ENCODE results near the gene TNKS2.

TNKS2 gene

DNA sequence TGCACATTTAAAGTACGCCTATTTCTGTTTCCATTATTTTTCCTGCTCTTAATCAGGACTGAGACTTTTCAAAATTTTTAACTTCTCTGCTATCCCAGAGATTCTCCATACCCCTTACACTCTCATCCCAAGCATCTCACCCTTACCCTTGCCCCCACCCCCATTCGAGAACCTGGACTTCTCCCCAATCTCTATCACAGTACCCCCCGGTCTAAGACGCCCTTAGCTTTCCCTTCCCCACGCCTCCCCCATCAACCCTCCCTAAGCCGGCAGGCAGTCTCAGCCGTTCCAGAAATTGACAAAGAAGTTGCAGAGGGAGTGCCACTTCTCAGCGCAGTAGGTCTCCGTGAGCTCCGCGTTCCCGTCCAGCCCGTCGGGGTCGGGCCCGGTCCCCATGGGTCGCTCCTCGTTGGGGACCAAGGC is 109.7 kb downstream of the TNKS2 start:
- Histone ChIP-seq H3K4me1 (no peaks in the 10 kb centered on the region), H3K4me2 (ENCODE audit: low read length) (peak overlapping the region; percentile 55), H3K9me3 (ENCODE audit: control insufficient read depth, low read length) (no peaks in the 10 kb centered on the region), H3K4me3 (ENCODE audit: low read depth, low read length) (peak overlapping the region; percentile 38), H3K79me2 (no peaks in the 10 kb centered on the region), H3K27ac (peak overlapping the region; percentile 20), H3K27me3 (ENCODE audit: control insufficient read depth, insufficient read depth, low read length) (no peaks in the 10 kb centered on the region), H3K36me3 (ENCODE audit: control insufficient read depth, insufficient read depth, low read length) (no peaks in the 10 kb centered on the region), H2AFZ (peak overlapping the region; percentile 91), H3K9ac (no peak overlapping the region)
- TF ChIP-seq CTCF (IDR thresholded peaks at IDR 0.05) = no peak

DNA sequence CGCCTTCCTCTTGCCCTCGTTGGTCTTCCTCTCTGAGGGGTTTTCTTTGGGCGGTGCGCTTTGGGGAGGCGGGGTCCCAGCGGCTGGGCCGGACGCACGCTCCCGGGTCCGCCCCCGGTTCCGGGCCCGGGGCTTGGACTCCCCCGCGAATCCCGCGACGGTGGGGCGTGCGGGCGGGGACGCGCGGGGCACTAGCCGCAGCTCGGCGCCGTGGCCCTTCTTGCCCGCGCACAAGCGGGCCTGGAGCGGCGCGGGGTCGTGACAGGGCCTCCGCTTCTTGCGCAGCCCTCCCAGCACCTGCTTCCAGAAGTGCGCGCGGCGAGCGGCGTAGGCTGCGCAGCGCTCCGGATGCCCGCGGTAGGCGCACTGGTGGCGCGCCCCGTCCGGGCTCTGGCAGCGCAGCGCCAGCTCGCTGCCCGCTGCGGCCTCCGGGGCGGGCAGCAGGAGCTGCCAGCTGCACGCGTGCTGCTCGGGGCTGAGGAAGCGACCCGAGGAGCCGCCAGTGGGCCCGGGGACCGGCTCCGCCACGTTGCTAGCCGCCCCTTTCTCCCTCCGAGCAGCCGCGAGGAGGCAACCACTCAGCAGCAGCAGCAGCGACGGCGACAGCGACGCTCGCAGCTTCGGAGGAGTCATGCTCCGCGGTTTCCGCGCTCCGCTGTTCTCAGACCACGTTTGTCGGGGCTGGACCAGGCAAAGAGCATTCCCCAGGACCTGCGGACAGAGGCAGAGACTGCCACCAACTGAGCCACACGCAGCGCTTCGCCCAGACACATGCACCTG is 110.3 kb downstream of the TNKS2 start:
- Histone ChIP-seq H3K9ac (peak overlapping the region; percentile 63), H3K4me3 (ENCODE audit: low read depth, low read length) (peak overlapping the region; percentile 38), H3K4me1 (no peaks in the 10 kb centered on the region), H3K4me2 (ENCODE audit: low read length) (peak overlapping the region; percentile 55), H3K27ac (peak overlapping the region; percentile 20), H3K79me2 (no peaks in the 10 kb centered on the region), H2AFZ (peak overlapping the region; percentile 91), H3K36me3 (ENCODE audit: control insufficient read depth, insufficient read depth, low read length) (no peaks in the 10 kb centered on the region), H3K27me3 (ENCODE audit: control insufficient read depth, insufficient read depth, low read length) (no peaks in the 10 kb centered on the region), H3K9me3 (ENCODE audit: control insufficient read depth, low read length) (no peaks in the 10 kb centered on the region)
- peak; percentile 21 for TF ChIP-seq CTCF (IDR thresholded peaks at IDR 0.05)

- no peak for TF ChIP-seq CTCF (IDR thresholded peaks at IDR 0.05)
- peak within 1 kb of the TSS; percentile 55 for H3K4me2 ChIP-seq (ENCODE audit: low read length)
- peak within 1 kb of the TSS; percentile 91 for H2AFZ ChIP-seq
- H3K9me3 ChIP-seq (ENCODE audit: control insufficient read depth, low read length) = no peaks in the 10 kb centered on the region
- peak within 1 kb of the TSS; percentile 63 for H3K9ac ChIP-seq
- H3K27me3 ChIP-seq (ENCODE audit: control insufficient read depth, insufficient read depth, low read length) = no peaks in the 10 kb centered on the region
- H3K79me2 ChIP-seq = no peaks in the 10 kb centered on the region
- no peaks in the 10 kb centered on the region for H3K4me1 ChIP-seq
- no peaks in the 10 kb centered on the region for H3K36me3 ChIP-seq (ENCODE audit: control insufficient read depth, insufficient read depth, low read length)
- peak within 1 kb of the TSS; percentile 38 for H3K4me3 ChIP-seq (ENCODE audit: low read depth, low read length)
- peak within 1 kb of the TSS; percentile 1 for H3K27ac ChIP-seq
Observed at GRCh38 chr10:91909117-91909677, 111.0 kb downstream of the TNKS2 start, which contains the start of gene FGFBP3. Gene FGFBP3, minus strand, starts transcription at chr10:91909486. Its CDS starts 517 bp downstream, at chr10:91908969.

- TF ChIP-seq CTCF (IDR thresholded peaks at IDR 0.05) = no peak
Observed at GRCh38 chr10:91910467-91910866, 112.2 kb downstream of the TNKS2 start.

More at GRCh38 chr10:91910467-91910866, 112.2 kb downstream of the TNKS2 start:
- Histone ChIP-seq H3K4me2 (ENCODE audit: low read length) (no peak overlapping the region), H3K4me3 (ENCODE audit: low read depth, low read length) (no peak overlapping the region), H3K4me1 (no peaks in the 10 kb centered on the region), H3K9me3 (ENCODE audit: control insufficient read depth, low read length) (no peaks in the 10 kb centered on the region), H3K9ac (no peak overlapping the region), H3K36me3 (ENCODE audit: control insufficient read depth, insufficient read depth, low read length) (no peaks in the 10 kb centered on the region), H3K79me2 (no peaks in the 10 kb centered on the region), H3K27me3 (ENCODE audit: control insufficient read depth, insufficient read depth, low read length) (no peaks in the 10 kb centered on the region), H3K27ac (no peak overlapping the region), H2AFZ (no peak overlapping the region)
